Psoas muscle (tissue), 8 donors: ENCODE measurements around the gene NKX3-2. TPM values are rescaled to one million over a fixed set of nuclear protein-coding genes. Genes with fewer than 3 reads are reported as not detected.

Experiments
- ATAC-seq, 4 donors: fragments of 200-7000 bp; cut with Tn5 transposase; one replicate each; pipeline ENCODE4 v1.9.1; 2020; ENCODE audit warnings: moderate library complexity in 3 of 4, mild to moderate bottlenecking in 2 of 4
- DNase-seq, 2 donors: peaks; one replicate each; pipeline ENCODE4 v3.0.0-alpha.2; 2020
- H3K27ac ChIP-seq: fragments of 200-600 bp; one replicate; pipeline ENCODE4 v1.8.0; 2022
- H3K27me3 ChIP-seq, 3 donors: fragments of 200-600 bp in 1 of 3; one replicate each; pipeline versions ENCODE4 v1.6.1 to v1.8.0; 2013 to 2022; ENCODE audit warnings: low read length in 2 of 3, mild to moderate bottlenecking in 2 of 3, moderate library complexity in 1 of 3; ENCODE audit not compliant: insufficient read depth in 3 of 3
- H3K36me3 ChIP-seq, 2 donors: fragments of 200-600 bp in 1 of 2; one replicate each; pipeline versions ENCODE4 v1.6.1 to v1.8.0; 2013 to 2022; ENCODE audit warnings: low read depth in 1 of 2, mild to moderate bottlenecking in 1 of 2, moderate library complexity in 1 of 2; ENCODE audit not compliant: insufficient read depth in 1 of 2
- H3K4me1 ChIP-seq: fragments of 200-600 bp; one replicate; pipeline ENCODE4 v1.8.0; 2022
- H3K4me3 ChIP-seq: fragments of 200-600 bp; one replicate; pipeline ENCODE4 v1.8.0; 2022; ENCODE audit warnings: mild to moderate bottlenecking
- H3K9me3 ChIP-seq: fragments of 200-600 bp; one replicate; pipeline ENCODE4 v1.8.0; 2022
- CTCF ChIP-seq: fragments of 200-600 bp; IDR thresholded peaks from one replicate; pipeline ENCODE4 v1.8.0; 2022; ENCODE audit warnings: antibody characterized with exemption
- WGBS, 3 donors: extraction: QIAGEN DNeasy Blood & Tissue Kit; methylation state at CpG; one replicate each; pipeline versions ENCODE4 v1.1.6 to v1.1.7; 2013; 5-methylcytosine and 5-hydroxymethylcytosine counted together
- intact Hi-C, 2 donors: fragments of 100-400 bp; cut with DNase I; formaldehyde crosslinking; loops; one replicate each; pipeline versions ENCODE4 v1.11.0 to v1.14.2; 2022
- polyA plus RNA-seq, 3 donors: library from polyadenylated mRNA; stranded (reverse); fragments of 200-250 nt; gene quantifications; one replicate each; pipeline ENCODE4 v1.2.3, GENCODE V29; 2013
- total RNA-seq, 4 donors: library from RNA; stranded (reverse); fragmentation: NEBNext Ultra II Directional in 2 of 4; extraction: Animal tissue kit (Norgen Biotek cat#: 25700) in 2 of 4; gene quantifications; one replicate each; pipeline versions ENCODE4 v1.2.1 to v1.2.4, GENCODE V29; 2021 to 2023
- donor health status: healthy with polysubstance abuse.
- donor health status: DM: no; HTN: no; CAD: no; lungs with moderate emphysema.
- donor health status: Bipolar disorder and iron deficiency.
- donor health status: healthy.
- donor health status: DM: yes; HTN: yes; CAD: no.
- donor health status: DM: no; HTN: no; CAD: no.
- donor health status: DM: no; HTN: no; CAD: no.
- donor health status: DM: yes; HTN: yes; CAD: no.

NKX3-2 gene
- total and polyA plus RNA-seq, 7 donors, result 0.01 to 0.08 TPM; not detected in 5

GRCh38 chr4:13527981-13528820 lies 16.1 kb downstream of the NKX3-2 start:
- no peak for ATAC-seq

GRCh38 chr4:13527192-13527980 lies 16.9 kb downstream of the NKX3-2 start:
- no peak for TF ChIP-seq CTCF
- Histone ChIP-seq H3K36me3 (no peaks in the 10 kb centered on the region), H3K27me3 (peaks cover 2 to 95% (median 57%) of the 10 kb centered on the region in 3 donors), H3K27ac (no peak overlapping the region), H3K4me1 (no peaks in the 10 kb centered on the region), H3K9me3 (peaks cover 10% of the 10 kb centered on the region), H3K4me3 (no peak overlapping the region)
- WGBS, 3 donors, result 2% methylated on average over 42 to 46 of the region's 46 CpGs
- no peak for ATAC-seq
- intact Hi-C loops, result no loop called here
- no peak for DNase-seq

More at GRCh38 chr4:13527981-13528820, 16.1 kb downstream of the NKX3-2 start:
- H3K27ac ChIP-seq, result no peak overlapping the region
- H3K4me3 ChIP-seq, result no peak overlapping the region
- WGBS, 3 donors, result 3 to 5% (median 3%) methylated on average over 35 of the region's 35 CpGs
- no peaks in the 10 kb centered on the region for H3K4me1 ChIP-seq
- TF ChIP-seq CTCF, result no peak
- peaks cover 10% of the 10 kb centered on the region for H3K9me3 ChIP-seq
- H3K36me3 ChIP-seq, result no peaks in the 10 kb centered on the region
- H3K27me3 ChIP-seq, result peaks cover 2 to 96% (median 58%) of the 10 kb centered on the region in 3 donors
- no peak for DNase-seq
- intact Hi-C loops, result no loop called here

- ATAC-seq (no peak), DNase-seq (no peak)
- H3K4me1 ChIP-seq, result no peaks in the 10 kb centered on the region
- no peak for TF ChIP-seq CTCF
- no peak overlapping the region for H3K27ac ChIP-seq
- peaks cover 10% of the 10 kb centered on the region for H3K9me3 ChIP-seq
- H3K36me3 ChIP-seq, result no peaks in the 10 kb centered on the region
- intact Hi-C loops, result no loop called here
- peaks cover 2 to 95% (median 57%) of the 10 kb centered on the region in 3 donors for H3K27me3 ChIP-seq
- H3K4me3 ChIP-seq, result no peak overlapping the region
- 24 to 31% (median 26%) methylated on average over 3 of the region's 3 CpGs for WGBS, 3 donors
Observed at GRCh38 chr4:13526658-13527057, 17.6 kb downstream of the NKX3-2 start.

GRCh38 chr4:13525606-13526281 lies 18.6 kb downstream of the NKX3-2 start:
- TF ChIP-seq CTCF, result no peak
- ATAC-seq (no peak), DNase-seq (no peak)
- peaks cover 2 to 94% (median 51%) of the 10 kb centered on the region in 3 donors for H3K27me3 ChIP-seq
- no peak overlapping the region for H3K27ac ChIP-seq
- H3K4me3 ChIP-seq, result no peak overlapping the region
- intact Hi-C loops, result no loop called here
- WGBS, 3 donors, result 21 to 28% (median 28%) methylated on average over 4 of the region's 4 CpGs
- H3K36me3 ChIP-seq, result no peaks in the 10 kb centered on the region
- H3K4me1 ChIP-seq, result no peaks in the 10 kb centered on the region
- H3K9me3 ChIP-seq, result peaks cover 10% of the 10 kb centered on the region
